PC-3 (cell line): ENCODE results near the gene WASHC1.
"Not testable (repeated sequence)": the region's sequence is repeated elsewhere in the genome, so short reads cannot be mapped to it uniquely, and the experiment has no call there.

ENCODE experiments used
- CTCF ChIP-seq: fragments of 300-600 bp; sonication (generic); conservative IDR thresholded peaks from 2 replicates; pipeline ENCODE4 v1.5.1; 2017; ENCODE audit warnings: antibody characterized with exemption, low read depth, mild to moderate bottlenecking, low read length
- EZH2phosphoT487 ChIP-seq: fragments of 300-600 bp; sonication (generic); IDR thresholded peaks from 2 replicates; pipeline ENCODE4 v1.6.1; 2018; ENCODE audit warnings: mild to moderate bottlenecking, antibody characterized with exemption, low read length, borderline replicate concordance

GRCh38 chr9:73900-74525 is 44.8 kb upstream of the WASHC1 start:
- TF ChIP-seq CTCF, EZH2phosphoT487: not testable (repeated sequence)
